GM18526 (cell line): ENCODE results near the gene XAB2.
A peak's percentile ranks its signal among the peaks of the same experiment; 100 is the strongest.

Source experiments
- POLR2A ChIP-seq: IDR thresholded peaks from 3 replicates; pipeline ENCODE4 v1.6.1; 2011; ENCODE audit not compliant: insufficient read length; ENCODE audit errors: extremely low read depth

The XAB2 gene

GRCh38 chr19:7629347-7630054 lies at the start of gene XAB2, which contains the start of gene PET100:
Gene XAB2, minus strand, starts transcription at chr19:7629545. Its CDS starts 18 bp downstream, at chr19:7629527.
Gene PET100, plus strand, starts transcription at chr19:7629793. Its CDS starts 41 bp downstream, at chr19:7629834.
- peak; percentile 58 for TF ChIP-seq POLR2A

- no peak for TF ChIP-seq POLR2A
Measured at GRCh38 chr19:7677669-7678311, 48.4 kb upstream of the XAB2 start.

- TF ChIP-seq POLR2A: no peak
Measured at GRCh38 chr19:7676854-7677253, 47.5 kb upstream of the XAB2 start, which contains the start of gene MCEMP1. Gene MCEMP1, plus strand, starts transcription at chr19:7677090. Its CDS starts 31 bp downstream, at chr19:7677121.

GRCh38 chr19:7676376-7676775 lies 47.0 kb upstream of the XAB2 start:
- no peak for TF ChIP-seq POLR2A

- no peak for TF ChIP-seq POLR2A
Measured at GRCh38 chr19:7674010-7675005, 45.0 kb upstream of the XAB2 start.

- TF ChIP-seq POLR2A: no peak
Measured at GRCh38 chr19:7672522-7672921, 43.2 kb upstream of the XAB2 start.

GRCh38 chr19:7670790-7671189 lies 41.4 kb upstream of the XAB2 start:
- TF ChIP-seq POLR2A: no peak

- no peak for TF ChIP-seq POLR2A
Measured at GRCh38 chr19:7670150-7670783, 40.9 kb upstream of the XAB2 start.

GRCh38 chr19:7669641-7670040 lies 40.3 kb upstream of the XAB2 start:
- no peak for TF ChIP-seq POLR2A

- no peak for TF ChIP-seq POLR2A
Measured at GRCh38 chr19:7668842-7669241, 39.5 kb upstream of the XAB2 start, which contains the start of gene RETN. Gene RETN, plus strand, starts transcription at chr19:7669049. Its CDS starts 278 bp downstream, at chr19:7669327.

GRCh38 chr19:7665076-7665475 lies 35.7 kb upstream of the XAB2 start:
- no peak for TF ChIP-seq POLR2A

GRCh38 chr19:7663706-7664105 lies 34.4 kb upstream of the XAB2 start:
- TF ChIP-seq POLR2A: no peak

GRCh38 chr19:7662657-7663056 lies 33.3 kb upstream of the XAB2 start:
- TF ChIP-seq POLR2A: no peak

- no peak for TF ChIP-seq POLR2A
Measured at GRCh38 chr19:7661744-7662538, 32.6 kb upstream of the XAB2 start.
